ENCODE results near the gene STXBP5L. TPM values are rescaled to one million over a fixed set of nuclear protein-coding genes. Genes with fewer than 3 reads are reported as not detected.
"Not testable (repeated sequence)": the region's sequence is repeated elsewhere in the genome, so short reads cannot be mapped to it uniquely, and the experiment has no call there.

The STXBP5L gene
- total RNA-seq, 4 donors from 2014 or later, result 0.29 to 0.99 (median 0.56) TPM

GRCh38 chr3:121167374-121168139, 259.6 kb downstream of the STXBP5L start:
- no peak for DNase-seq (ENCODE audit: extremely low spot score)
- H3K4me1 ChIP-seq, result no peaks in the 10 kb centered on the region
- TF ChIP-seq POLR2AphosphoS5 (IDR thresholded peaks at IDR 0.05) (no peak), EP300 (IDR thresholded peaks at IDR 0.05) (no peak), POLR2A (IDR thresholded peaks at IDR 0.05; ENCODE audit: low read depth) (no peak)
- TF ChIP-seq, protein P1, sequence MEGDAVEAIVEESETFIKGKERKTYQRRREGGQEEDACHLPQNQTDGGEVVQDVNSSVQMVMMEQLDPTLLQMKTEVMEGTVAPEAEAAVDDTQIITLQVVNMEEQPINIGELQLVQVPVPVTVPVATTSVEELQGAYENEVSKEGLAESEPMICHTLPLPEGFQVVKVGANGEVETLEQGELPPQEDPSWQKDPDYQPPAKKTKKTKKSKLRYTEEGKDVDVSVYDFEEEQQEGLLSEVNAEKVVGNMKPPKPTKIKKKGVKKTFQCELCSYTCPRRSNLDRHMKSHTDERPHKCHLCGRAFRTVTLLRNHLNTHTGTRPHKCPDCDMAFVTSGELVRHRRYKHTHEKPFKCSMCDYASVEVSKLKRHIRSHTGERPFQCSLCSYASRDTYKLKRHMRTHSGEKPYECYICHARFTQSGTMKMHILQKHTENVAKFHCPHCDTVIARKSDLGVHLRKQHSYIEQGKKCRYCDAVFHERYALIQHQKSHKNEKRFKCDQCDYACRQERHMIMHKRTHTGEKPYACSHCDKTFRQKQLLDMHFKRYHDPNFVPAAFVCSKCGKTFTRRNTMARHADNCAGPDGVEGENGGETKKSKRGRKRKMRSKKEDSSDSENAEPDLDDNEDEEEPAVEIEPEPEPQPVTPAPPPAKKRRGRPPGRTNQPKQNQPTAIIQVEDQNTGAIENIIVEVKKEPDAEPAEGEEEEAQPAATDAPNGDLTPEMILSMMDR (IDR thresholded peaks at IDR 0.05), result no peak

GRCh38 chr3:121175083-121175482, 267.1 kb downstream of the STXBP5L start:
- Histone ChIP-seq H3K36me3 (no peaks in the 10 kb centered on the region), H3K27me3 (no peaks in the 10 kb centered on the region), H3K9me3 (peaks cover 0 to 23% (median 6%) of the 10 kb centered on the region in 4 donors), H3K4me3 (no peak overlapping the region), H3K4me1 (peaks cover 0 to 12% (median 5%) of the 10 kb centered on the region in 4 donors), H3K27ac (replicated peaks in 1 of 4) (no peak overlapping the region)
- TF ChIP-seq POLR2A (IDR thresholded peaks at IDR 0.05; ENCODE audit: low read depth) (no peak), EP300 (IDR thresholded peaks at IDR 0.05) (no peak), POLR2AphosphoS5 (IDR thresholded peaks at IDR 0.05) (no peak)
- TF ChIP-seq, protein P1 (IDR thresholded peaks at IDR 0.05), result no peak
- intact Hi-C loops (cut with DNase I), result no loop called here
- no peak for DNase-seq (ENCODE audit: extremely low spot score)

More at GRCh38 chr3:121167374-121168139, 259.6 kb downstream of the STXBP5L start:
- 54% methylated on average over 2 of the region's 4 CpGs for WGBS
- H3K27me3 ChIP-seq, result no peaks in the 10 kb centered on the region
- H3K27ac ChIP-seq (replicated peaks in 1 of 4), result no peak overlapping the region
- H3K36me3 ChIP-seq, result no peaks in the 10 kb centered on the region
- peaks cover 0 to 8% (median 3%) of the 10 kb centered on the region in 4 donors for H3K9me3 ChIP-seq
- H3K4me3 ChIP-seq, result no peak overlapping the region
- intact Hi-C loops (cut with DNase I), result no loop called here

DNA sequence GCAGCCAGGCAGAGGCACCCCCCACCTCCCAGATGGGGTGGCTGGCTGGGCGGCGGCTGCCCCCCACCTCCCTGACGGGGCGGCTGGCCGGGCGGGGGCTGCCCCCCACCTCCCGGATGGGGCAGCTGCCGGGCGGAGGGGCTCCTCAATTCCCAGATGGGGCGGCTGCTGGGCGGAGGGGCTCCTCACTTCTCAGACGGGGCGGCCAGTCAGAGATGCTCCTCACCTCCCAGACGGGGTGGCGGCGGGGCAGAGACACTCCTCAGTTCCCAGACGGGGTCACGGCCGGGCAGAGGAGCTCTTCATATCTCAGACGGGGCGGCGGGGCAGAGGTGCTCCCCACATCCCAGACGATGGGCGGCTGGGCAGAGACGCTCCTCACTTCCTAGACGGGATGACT, 282.6 kb downstream of the STXBP5L start:
- WGBS, result 95% methylated on average over 7 of the region's 26 CpGs
- not testable (repeated sequence) for H3K27me3 ChIP-seq; H3K4me3 ChIP-seq; H3K4me1 ChIP-seq; H3K27ac ChIP-seq (replicated peaks in 1 of 4); H3K36me3 ChIP-seq; DNase-seq (ENCODE audit: extremely low spot score)
- intact Hi-C loops (cut with DNase I), result loop anchor here (10.0 kb wide), 1 partner anchor 664 kb away; no protein-coding TSS in a partner anchor
- peaks cover 0 to 23% (median 12%) of the 10 kb centered on the region in 4 donors for H3K9me3 ChIP-seq

- Histone ChIP-seq H3K4me1 (no peaks in the 10 kb centered on the region), H3K36me3 (no peaks in the 10 kb centered on the region), H3K27ac (replicated peaks in 1 of 4) (no peak overlapping the region), H3K27me3 (no peaks in the 10 kb centered on the region), H3K9me3 (peaks cover 0 to 18% (median 0%) of the 10 kb centered on the region in 4 donors), H3K4me3 (no peak overlapping the region)
- intact Hi-C loops (cut with DNase I), result no loop called here
- TF ChIP-seq EP300 (IDR thresholded peaks at IDR 0.05) (no peak), POLR2A (IDR thresholded peaks at IDR 0.05; ENCODE audit: low read depth) (no peak), POLR2AphosphoS5 (IDR thresholded peaks at IDR 0.05) (no peak)
- TF ChIP-seq, protein P1 (IDR thresholded peaks at IDR 0.05), result no peak
- DNase-seq (ENCODE audit: extremely low spot score), result no peak
Observed at GRCh38 chr3:121202573-121202972, 294.6 kb downstream of the STXBP5L start.

- Histone ChIP-seq H3K9me3 (no peaks in the 10 kb centered on the region), H3K4me1 (no peaks in the 10 kb centered on the region), H3K4me3 (no peak overlapping the region), H3K27ac (replicated peaks in 1 of 4) (no peak overlapping the region), H3K36me3 (no peaks in the 10 kb centered on the region), H3K27me3 (no peaks in the 10 kb centered on the region)
- intact Hi-C loops (cut with DNase I), result no loop called here
- WGBS, result 68% methylated on average over 2 of the region's 2 CpGs
- TF ChIP-seq EP300 (IDR thresholded peaks at IDR 0.05) (no peak), POLR2AphosphoS5 (IDR thresholded peaks at IDR 0.05) (no peak), POLR2A (IDR thresholded peaks at IDR 0.05; ENCODE audit: low read depth) (no peak)
- TF ChIP-seq, protein P1 (IDR thresholded peaks at IDR 0.05), result no peak
- DNase-seq (ENCODE audit: extremely low spot score), result no peak
Observed at GRCh38 chr3:121223116-121223515, 315.1 kb downstream of the STXBP5L start.

All from esophagus muscularis mucosa (tissue), 4 donors.